GM21786 (cell line): Measurements from ENCODE around the gene ZDHHC16.

ENCODE experiments used
- ATAC-seq: cut with Tn5 transposase; IDR thresholded peaks from one replicate; pipeline ENCODE4 v1.9.1; 2021; ENCODE audit not compliant: unreplicated experiment

ZDHHC16 gene

DNA sequence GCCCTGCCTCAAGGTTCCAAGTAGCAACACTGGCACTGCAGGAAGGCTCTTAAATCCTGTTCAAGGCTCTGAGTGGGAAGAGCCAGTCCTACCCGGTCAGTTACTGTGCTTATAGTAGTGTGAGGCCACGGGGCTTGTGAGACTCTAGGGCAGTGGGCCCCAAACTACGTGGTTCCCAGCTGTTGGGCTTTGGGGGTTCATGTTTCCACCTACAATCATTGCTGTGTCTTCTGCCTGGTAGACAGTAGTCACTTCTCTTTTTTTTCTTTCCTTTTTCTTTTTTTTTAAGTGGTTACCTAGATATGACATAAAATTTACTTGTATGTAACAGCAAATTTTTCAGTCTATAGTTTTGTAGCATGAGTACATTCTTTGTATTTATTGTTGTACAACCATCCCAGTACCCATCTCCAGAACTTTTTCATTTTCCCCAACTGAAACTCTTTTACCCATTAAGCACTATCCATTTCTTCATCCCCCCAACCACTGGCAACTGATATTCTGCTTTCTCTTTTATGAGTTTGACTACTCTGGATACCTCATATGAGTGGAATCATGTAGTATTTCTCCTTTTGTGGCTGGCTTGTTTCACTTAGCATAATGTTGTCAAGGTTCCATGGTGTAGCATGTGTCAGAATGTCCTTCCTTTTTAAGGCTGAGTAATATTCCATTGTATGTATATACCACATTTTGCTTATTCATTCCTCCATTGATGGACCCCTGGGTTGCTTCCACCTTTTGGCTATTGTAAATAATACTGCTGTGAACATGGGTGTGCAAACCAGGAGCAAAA lies 60.4 kb downstream of the ZDHHC16 start:
- no peak for ATAC-seq
